ENCODE results near the gene BCKDHB. TPM values are rescaled to one million over a fixed set of nuclear protein-coding genes. Genes with fewer than 3 reads are reported as not detected.

BCKDHB gene
- total and polyA plus RNA-seq, 2 of the 4 experiments (the other 2 are of a cell fraction) = 11.2 to 11.8 TPM

DNA sequence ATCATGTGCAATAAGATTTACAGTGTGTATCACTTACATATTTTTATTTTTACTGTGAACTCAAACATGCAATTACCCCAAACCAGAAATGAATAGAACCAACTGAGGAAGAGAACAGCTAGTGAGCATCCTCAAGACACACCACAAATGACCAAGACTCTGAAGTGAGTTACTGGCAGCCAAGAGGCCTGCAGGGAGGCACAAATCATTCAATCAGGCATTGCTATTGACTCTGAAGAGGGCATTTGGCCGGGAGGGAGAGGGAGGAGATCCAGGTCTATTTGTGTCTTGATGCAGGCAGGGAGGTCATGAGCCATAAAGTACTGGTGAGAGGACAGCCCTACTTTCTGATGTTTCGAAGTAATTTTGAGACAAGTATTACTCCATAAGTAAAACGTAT, 257.7 kb downstream of the BCKDHB start:
- Histone ChIP-seq H3K9me3 (ENCODE audit: control insufficient read depth, insufficient read depth, low read length) (no peaks in the 10 kb centered on the region), H2BK5ac (ENCODE audit: low read depth, low read length, poor library complexity, severe bottlenecking) (no peak overlapping the region), H3K36me3 (ENCODE audit: control insufficient read depth, insufficient read depth, low read length) (no peaks in the 10 kb centered on the region), H3K79me1 (ENCODE audit: low read depth in 1 of 2, low read length in 2 of 2) (no peaks in the 10 kb centered on the region), H3K9me1 (ENCODE audit: insufficient read depth, low read length) (no peaks in the 10 kb centered on the region), H2AK5ac (ENCODE audit: low read depth, low read length) (no peak overlapping the region), H3K23ac (ENCODE audit: low read depth, low read length) (no peak overlapping the region), H4K91ac (ENCODE audit: insufficient read depth, low read depth, low read length) (no peak overlapping the region), H2AFZ (replicated peaks; ENCODE audit: low read length, poor library complexity) (no peak overlapping the region), H2BK20ac (ENCODE audit: low read depth, low read length) (no peak overlapping the region), H3K9ac (ENCODE audit: low read depth, low read length) (no peak overlapping the region), H3K27me3 (ENCODE audit: control insufficient read depth, insufficient read depth, low read length) (no peaks in the 10 kb centered on the region), H3K56ac (ENCODE audit: extremely low read depth, insufficient read depth, low read length) (no peak overlapping the region), H3K18ac (ENCODE audit: low read depth, low read length) (no peak overlapping the region), H4K8ac (ENCODE audit: low read depth in 2 of 2, low read length in 2 of 2) (no peak overlapping the region), H4K5ac (ENCODE audit: low read depth, low read length) (no peak overlapping the region), H4K20me1 (ENCODE audit: insufficient read depth, low read length) (no peaks in the 10 kb centered on the region), H2AK9ac (replicated peaks; ENCODE audit: low read depth, low read length, poor library complexity) (no peak overlapping the region), H2BK120ac (ENCODE audit: low read depth, low read length) (no peak overlapping the region), H3K4me1 (ENCODE audit: control insufficient read depth, insufficient read depth, low read length) (no peaks in the 10 kb centered on the region), H3K4me2 (ENCODE audit: low read depth, low read length) (no peak overlapping the region), H3K14ac (replicated peaks; ENCODE audit: low read depth, low read length) (no peak overlapping the region), H3K4ac (ENCODE audit: low read depth, low read length) (no peak overlapping the region), H3K4me3 (ENCODE audit: insufficient read depth, low read depth, low read length) (no peak overlapping the region), H3K27ac (ENCODE audit: insufficient read depth, low read length) (no peak overlapping the region), H2BK15ac (ENCODE audit: low read depth, low read length) (no peak overlapping the region)
- in situ Hi-C loops (cut with MboI; ENCODE audit: low sequenced_read_pairs) (no loop called here), dilution Hi-C loops (cut with HindIII; ENCODE audit: low sequenced_read_pairs, unreplicated experiment) (no loop called here), intact Hi-C loops (cut with micrococcal nuclease) (no loop called here)
- BruUV-seq (replicated peaks) = no TSS peak
- no peak for TF ChIP-seq CHD1 (IDR thresholded peaks at IDR 0.05; ENCODE audit: low read depth, low read length)
- no peak for TF ChIP-seq POLR2A (IDR thresholded peaks at IDR 0.05; ENCODE audit: low read depth, low read length)
- no peak for TF ChIP-seq FOS (IDR thresholded peaks at IDR 0.05; ENCODE audit: low read depth, low read length)
- TF ChIP-seq, protein P1, sequence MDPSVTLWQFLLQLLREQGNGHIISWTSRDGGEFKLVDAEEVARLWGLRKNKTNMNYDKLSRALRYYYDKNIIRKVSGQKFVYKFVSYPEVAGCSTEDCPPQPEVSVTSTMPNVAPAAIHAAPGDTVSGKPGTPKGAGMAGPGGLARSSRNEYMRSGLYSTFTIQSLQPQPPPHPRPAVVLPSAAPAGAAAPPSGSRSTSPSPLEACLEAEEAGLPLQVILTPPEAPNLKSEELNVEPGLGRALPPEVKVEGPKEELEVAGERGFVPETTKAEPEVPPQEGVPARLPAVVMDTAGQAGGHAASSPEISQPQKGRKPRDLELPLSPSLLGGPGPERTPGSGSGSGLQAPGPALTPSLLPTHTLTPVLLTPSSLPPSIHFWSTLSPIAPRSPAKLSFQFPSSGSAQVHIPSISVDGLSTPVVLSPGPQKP (IDR thresholded peaks at IDR 0.05; ENCODE audit: borderline replicate concordance, low read depth, low read length) = no peak
- TF ChIP-seq MAFK (IDR thresholded peaks at IDR 0.05; ENCODE audit: low read depth, low read length) = no peak
- no peak for TF ChIP-seq RAD21 (IDR thresholded peaks at IDR 0.05; ENCODE audit: low read length)
- no peak for TF ChIP-seq BHLHE40 (IDR thresholded peaks at IDR 0.05; ENCODE audit: low read depth, low read length)
- TF ChIP-seq SMC3 (IDR thresholded peaks at IDR 0.05; ENCODE audit: low read depth, low read length) = no peak
- no peak for TF ChIP-seq CEBPB (IDR thresholded peaks at IDR 0.05; ENCODE audit: low read depth, low read length)
- TF ChIP-seq, protein P2, sequence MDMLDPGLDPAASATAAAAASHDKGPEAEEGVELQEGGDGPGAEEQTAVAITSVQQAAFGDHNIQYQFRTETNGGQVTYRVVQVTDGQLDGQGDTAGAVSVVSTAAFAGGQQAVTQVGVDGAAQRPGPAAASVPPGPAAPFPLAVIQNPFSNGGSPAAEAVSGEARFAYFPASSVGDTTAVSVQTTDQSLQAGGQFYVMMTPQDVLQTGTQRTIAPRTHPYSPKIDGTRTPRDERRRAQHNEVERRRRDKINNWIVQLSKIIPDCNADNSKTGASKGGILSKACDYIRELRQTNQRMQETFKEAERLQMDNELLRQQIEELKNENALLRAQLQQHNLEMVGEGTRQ (IDR thresholded peaks at IDR 0.05; ENCODE audit: low read depth, low read length) = no peak
- no peak for TF ChIP-seq RFX5 (IDR thresholded peaks at IDR 0.05; ENCODE audit: low read depth, low read length)
- TF ChIP-seq, protein P3, sequence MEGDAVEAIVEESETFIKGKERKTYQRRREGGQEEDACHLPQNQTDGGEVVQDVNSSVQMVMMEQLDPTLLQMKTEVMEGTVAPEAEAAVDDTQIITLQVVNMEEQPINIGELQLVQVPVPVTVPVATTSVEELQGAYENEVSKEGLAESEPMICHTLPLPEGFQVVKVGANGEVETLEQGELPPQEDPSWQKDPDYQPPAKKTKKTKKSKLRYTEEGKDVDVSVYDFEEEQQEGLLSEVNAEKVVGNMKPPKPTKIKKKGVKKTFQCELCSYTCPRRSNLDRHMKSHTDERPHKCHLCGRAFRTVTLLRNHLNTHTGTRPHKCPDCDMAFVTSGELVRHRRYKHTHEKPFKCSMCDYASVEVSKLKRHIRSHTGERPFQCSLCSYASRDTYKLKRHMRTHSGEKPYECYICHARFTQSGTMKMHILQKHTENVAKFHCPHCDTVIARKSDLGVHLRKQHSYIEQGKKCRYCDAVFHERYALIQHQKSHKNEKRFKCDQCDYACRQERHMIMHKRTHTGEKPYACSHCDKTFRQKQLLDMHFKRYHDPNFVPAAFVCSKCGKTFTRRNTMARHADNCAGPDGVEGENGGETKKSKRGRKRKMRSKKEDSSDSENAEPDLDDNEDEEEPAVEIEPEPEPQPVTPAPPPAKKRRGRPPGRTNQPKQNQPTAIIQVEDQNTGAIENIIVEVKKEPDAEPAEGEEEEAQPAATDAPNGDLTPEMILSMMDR (conservative IDR thresholded peaks at IDR 0.05; ENCODE audit: low read depth, low read length) = no peak
- no peak for TF ChIP-seq MXI1 (IDR thresholded peaks at IDR 0.05; ENCODE audit: borderline replicate concordance, low read depth, low read length)
- TF ChIP-seq RCOR1 (IDR thresholded peaks at IDR 0.05; ENCODE audit: insufficient replicate concordance, low read length) = no peak
- TF ChIP-seq MAZ (IDR thresholded peaks at IDR 0.05; ENCODE audit: borderline replicate concordance, low read depth, low read length) = no peak
- TF ChIP-seq NFE2L2 (IDR thresholded peaks at IDR 0.05; ENCODE audit: low read depth, low read length) = no peak
- CTCF ChIA-PET = no interaction called here
- no CpG with 5 or more reads among the region's 3 CpGs for WGBS, 2 experiments (ENCODE audit: extremely low coverage in 2 of 2, insufficient read length in 1 of 2)
- POLR2A ChIA-PET (ENCODE audit: unreplicated experiment) = no interaction called here
- no peak for DNase-seq
- ATAC-seq (ENCODE audit: low read depth) = no peak

Measured in IMR-90 (cell line).